OCI-LY3 (cell line): Measurements from ENCODE around the gene RASD1.

Experiments used
- EZH2phosphoT487 ChIP-seq: fragments of 200-600 bp; shearing (Covaris generic); IDR thresholded peaks from 2 replicates; pipeline ENCODE4 v1.6.1; 2018; ENCODE audit warnings: antibody characterized with exemption, mixed run types, low read depth
- TF ChIP-seq, protein P1 (sequence below): fragments of 200-600, 300-600 bp; sonication (generic); IDR thresholded peaks from 2 replicates; pipeline ENCODE4 v1.5.1; 2014; ENCODE audit warnings: antibody characterized with exemption, low read length, low read depth

DNA sequence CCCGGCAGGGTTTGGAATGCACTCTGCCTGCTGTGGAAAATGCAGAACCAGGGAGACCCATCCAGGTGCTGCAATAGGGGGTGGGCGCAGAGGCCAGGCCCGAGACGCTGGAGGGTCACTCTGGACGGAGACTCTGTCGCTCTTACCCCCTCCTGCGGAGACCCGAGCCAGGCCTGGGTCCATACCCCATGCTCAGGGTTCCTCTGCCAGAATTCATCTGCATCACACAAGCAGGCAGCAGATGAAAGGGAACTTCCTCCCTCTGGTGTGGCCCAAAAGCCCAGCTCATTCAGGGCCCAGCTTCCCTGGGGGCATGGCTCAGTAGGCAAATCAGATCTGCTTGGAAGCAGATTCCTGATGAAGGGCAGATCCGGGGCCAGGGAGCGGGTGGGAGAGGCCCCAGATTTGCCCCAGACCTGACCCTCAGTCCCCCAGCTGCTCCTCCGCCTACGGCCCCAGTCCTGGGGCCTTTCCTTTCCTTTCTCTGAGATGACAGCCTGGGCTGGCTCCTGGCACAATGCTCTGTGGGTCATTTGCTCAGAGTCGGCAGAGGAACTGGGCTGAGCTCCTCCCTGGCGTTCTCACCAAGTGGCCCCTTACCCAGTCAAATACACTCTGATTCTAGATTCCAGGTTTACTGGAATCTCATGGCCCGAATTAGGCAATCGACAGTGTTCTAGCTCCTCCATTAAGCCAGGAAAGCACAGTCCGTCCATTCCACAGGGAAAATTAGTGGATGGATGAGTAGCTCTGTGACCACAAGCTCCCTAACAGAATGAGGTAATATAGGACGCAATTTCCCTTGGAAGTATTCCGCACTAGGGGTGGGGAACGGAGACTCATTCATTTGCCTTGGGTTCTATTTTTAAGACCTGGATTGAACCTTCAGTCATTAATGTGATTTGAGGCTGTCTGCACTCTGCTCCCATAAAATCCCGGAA is 19.1 kb upstream of the RASD1 start:
- no peak for TF ChIP-seq EZH2phosphoT487
- TF ChIP-seq, protein P1, sequence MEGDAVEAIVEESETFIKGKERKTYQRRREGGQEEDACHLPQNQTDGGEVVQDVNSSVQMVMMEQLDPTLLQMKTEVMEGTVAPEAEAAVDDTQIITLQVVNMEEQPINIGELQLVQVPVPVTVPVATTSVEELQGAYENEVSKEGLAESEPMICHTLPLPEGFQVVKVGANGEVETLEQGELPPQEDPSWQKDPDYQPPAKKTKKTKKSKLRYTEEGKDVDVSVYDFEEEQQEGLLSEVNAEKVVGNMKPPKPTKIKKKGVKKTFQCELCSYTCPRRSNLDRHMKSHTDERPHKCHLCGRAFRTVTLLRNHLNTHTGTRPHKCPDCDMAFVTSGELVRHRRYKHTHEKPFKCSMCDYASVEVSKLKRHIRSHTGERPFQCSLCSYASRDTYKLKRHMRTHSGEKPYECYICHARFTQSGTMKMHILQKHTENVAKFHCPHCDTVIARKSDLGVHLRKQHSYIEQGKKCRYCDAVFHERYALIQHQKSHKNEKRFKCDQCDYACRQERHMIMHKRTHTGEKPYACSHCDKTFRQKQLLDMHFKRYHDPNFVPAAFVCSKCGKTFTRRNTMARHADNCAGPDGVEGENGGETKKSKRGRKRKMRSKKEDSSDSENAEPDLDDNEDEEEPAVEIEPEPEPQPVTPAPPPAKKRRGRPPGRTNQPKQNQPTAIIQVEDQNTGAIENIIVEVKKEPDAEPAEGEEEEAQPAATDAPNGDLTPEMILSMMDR = no peak
